T-helper 17 cell (primary cell): ENCODE data around the gene SKIDA1. TPM values are rescaled to one million over a fixed set of nuclear protein-coding genes. Genes with fewer than 3 reads are reported as not detected.
A peak's percentile ranks its signal among the peaks of the same experiment; 100 is the strongest.

Source experiments
- ATAC-seq: fragments of 150-1000 bp; cut with Tn5 transposase; 2 replicates; pipeline ENCODE4 v1.10.0; 2021; ENCODE audit warnings: mild to moderate bottlenecking, moderate library complexity
- DNase-seq, 3 donors: peaks; one replicate each; pipeline versions ENCODE4 v3.0.0 to v3.0.0-alpha.2; 2020 to 2021
- H3K9me3 ChIP-seq: one replicate; pipeline ENCODE4 v1.7.0; 2013; ENCODE audit warnings: low read length, mild to moderate bottlenecking; ENCODE audit not compliant: control insufficient read depth, poor library complexity, severe bottlenecking
- H3K27ac Mint-ChIP-seq: one replicate; pipeline ENCODE4 v1.8.0; 2022; ENCODE audit warnings: mild to moderate bottlenecking, moderate library complexity, mixed read lengths
- H3K27me3 Mint-ChIP-seq: one replicate; pipeline ENCODE4 v1.8.0; 2022; ENCODE audit warnings: mixed read lengths
- H3K36me3 Mint-ChIP-seq: one replicate; pipeline ENCODE4 v1.8.0; 2022; ENCODE audit warnings: low read depth, mixed read lengths
- H3K4me1 Mint-ChIP-seq: one replicate; pipeline ENCODE4 v1.8.0; 2022; ENCODE audit warnings: mild to moderate bottlenecking, mixed read lengths
- H3K4me3 Mint-ChIP-seq: one replicate; pipeline ENCODE4 v1.8.0; 2022; ENCODE audit warnings: mild to moderate bottlenecking, moderate library complexity, mixed read lengths
- total RNA-seq, 4 donors: library from RNA in 2 of 4; stranded (reverse) in 2 of 4; gene quantifications; one replicate each; pipeline ENCODE4 v1.2.3 and lab custom pipeline; 2022 to 2026

The SKIDA1 gene
- total RNA-seq, 2 donors from 2014 or later: 0.34 to 0.37 TPM

- no peak overlapping the region for H3K4me3 Mint-ChIP-seq
- no peak for ATAC-seq
- H3K36me3 Mint-ChIP-seq: no peaks in the 10 kb centered on the region
- peaks cover 63% of the 10 kb centered on the region for H3K27me3 Mint-ChIP-seq
- H3K4me1 Mint-ChIP-seq: peaks cover under 1% of the 10 kb centered on the region
- no peak for DNase-seq
- no peak overlapping the region for H3K27ac Mint-ChIP-seq
- H3K9me3 ChIP-seq: no peaks in the 10 kb centered on the region
These were observed 15.0 kb downstream of the SKIDA1 start for GRCh38 chr10:21510241-21511094.

GRCh38 chr10:21509341-21510240 is 15.9 kb downstream of the SKIDA1 start:
- no peak overlapping the region for H3K4me3 Mint-ChIP-seq
- no peaks in the 10 kb centered on the region for H3K36me3 Mint-ChIP-seq
- ATAC-seq (no peak), DNase-seq (no peak)
- H3K9me3 ChIP-seq: no peaks in the 10 kb centered on the region
- no peaks in the 10 kb centered on the region for H3K4me1 Mint-ChIP-seq
- H3K27me3 Mint-ChIP-seq: peaks cover 54% of the 10 kb centered on the region
- no peak overlapping the region for H3K27ac Mint-ChIP-seq

GRCh38 chr10:21508706-21509331 is 16.7 kb downstream of the SKIDA1 start:
- no peaks in the 10 kb centered on the region for H3K9me3 ChIP-seq
- no peak overlapping the region for H3K27ac Mint-ChIP-seq
- no peak overlapping the region for H3K4me3 Mint-ChIP-seq
- ATAC-seq (no peak), DNase-seq (no peak)
- peaks cover 53% of the 10 kb centered on the region for H3K27me3 Mint-ChIP-seq
- H3K4me1 Mint-ChIP-seq: no peaks in the 10 kb centered on the region
- no peaks in the 10 kb centered on the region for H3K36me3 Mint-ChIP-seq

- no peak overlapping the region for H3K4me3 Mint-ChIP-seq
- peaks cover 57% of the 10 kb centered on the region for H3K27me3 Mint-ChIP-seq
- no peak overlapping the region for H3K27ac Mint-ChIP-seq
- H3K9me3 ChIP-seq: no peaks in the 10 kb centered on the region
- H3K4me1 Mint-ChIP-seq: no peaks in the 10 kb centered on the region
- DNase-seq (no peak), ATAC-seq (no peak)
- no peaks in the 10 kb centered on the region for H3K36me3 Mint-ChIP-seq
These were observed 18.3 kb downstream of the SKIDA1 start for GRCh38 chr10:21507150-21507549.

- H3K4me3 Mint-ChIP-seq: no peak overlapping the region
- H3K9me3 ChIP-seq: no peaks in the 10 kb centered on the region
- no peak overlapping the region for H3K27ac Mint-ChIP-seq
- no peak for DNase-seq
- no peaks in the 10 kb centered on the region for H3K4me1 Mint-ChIP-seq
- ATAC-seq: no peak
- H3K36me3 Mint-ChIP-seq: no peaks in the 10 kb centered on the region
- H3K27me3 Mint-ChIP-seq: peaks cover 49% of the 10 kb centered on the region
These were observed 19.1 kb downstream of the SKIDA1 start for GRCh38 chr10:21506351-21506750.

- Mint-ChIP-seq H3K4me1 (no peaks in the 10 kb centered on the region), H3K4me3 (no peak overlapping the region), H3K36me3 (no peaks in the 10 kb centered on the region), H3K27ac (no peak overlapping the region), H3K27me3 (peaks cover 49% of the 10 kb centered on the region)
- no peaks in the 10 kb centered on the region for H3K9me3 ChIP-seq
- no peak for ATAC-seq
- DNase-seq: no peak
These were observed 19.7 kb downstream of the SKIDA1 start for GRCh38 chr10:21505711-21506278.

- no peak overlapping the region for H3K27ac Mint-ChIP-seq
- H3K4me1 Mint-ChIP-seq: no peaks in the 10 kb centered on the region
- ATAC-seq: no peak
- H3K4me3 Mint-ChIP-seq: no peak overlapping the region
- peaks cover 2% of the 10 kb centered on the region for H3K36me3 Mint-ChIP-seq
- H3K9me3 ChIP-seq: no peaks in the 10 kb centered on the region
- no peak for DNase-seq
- peaks cover 54% of the 10 kb centered on the region for H3K27me3 Mint-ChIP-seq
These were observed 21.9 kb downstream of the SKIDA1 start for GRCh38 chr10:21503542-21503941.

- Mint-ChIP-seq H3K4me1 (peaks cover 3% of the 10 kb centered on the region), H3K27ac (no peak overlapping the region), H3K27me3 (peaks cover 62% of the 10 kb centered on the region), H3K4me3 (no peak overlapping the region), H3K36me3 (peaks cover 5% of the 10 kb centered on the region)
- ATAC-seq (no peak), DNase-seq (no peak)
- no peaks in the 10 kb centered on the region for H3K9me3 ChIP-seq
These were observed 23.1 kb downstream of the SKIDA1 start for GRCh38 chr10:21502348-21502740.

GRCh38 chr10:21501731-21502347 is 23.6 kb downstream of the SKIDA1 start:
- Mint-ChIP-seq H3K27me3 (peaks cover 58% of the 10 kb centered on the region), H3K36me3 (peaks cover 5% of the 10 kb centered on the region)
- ATAC-seq: no peak

GRCh38 chr10:21501091-21501490 is 24.4 kb downstream of the SKIDA1 start:
- DNase-seq: no peak
- no peaks in the 10 kb centered on the region for H3K9me3 ChIP-seq
- no peak overlapping the region for H3K4me3 Mint-ChIP-seq
- ATAC-seq: no peak
- H3K4me1 Mint-ChIP-seq: peaks cover 3% of the 10 kb centered on the region
- peaks cover 5% of the 10 kb centered on the region for H3K36me3 Mint-ChIP-seq
- H3K27ac Mint-ChIP-seq: no peak overlapping the region
- peaks cover 50% of the 10 kb centered on the region for H3K27me3 Mint-ChIP-seq

More at GRCh38 chr10:21501731-21502347, 23.6 kb downstream of the SKIDA1 start:
- peaks cover 3% of the 10 kb centered on the region for H3K4me1 Mint-ChIP-seq
- H3K4me3 Mint-ChIP-seq: no peak overlapping the region
- no peak overlapping the region for H3K27ac Mint-ChIP-seq
- no peaks in the 10 kb centered on the region for H3K9me3 ChIP-seq
- DNase-seq: no peak

GRCh38 chr10:21500578-21500910 is 24.9 kb downstream of the SKIDA1 start:
- Mint-ChIP-seq H3K4me1 (peaks cover 3% of the 10 kb centered on the region), H3K4me3 (peak overlapping the region; percentile 7), H3K36me3 (peaks cover 5% of the 10 kb centered on the region), H3K27me3 (peaks cover 45% of the 10 kb centered on the region), H3K27ac (no peak overlapping the region)
- ATAC-seq (no peak), DNase-seq (no peak)
- H3K9me3 ChIP-seq: no peaks in the 10 kb centered on the region

- H3K4me3 Mint-ChIP-seq: peak overlapping the region; percentile 7
- peaks cover 50% of the 10 kb centered on the region for H3K27me3 Mint-ChIP-seq
- no peaks in the 10 kb centered on the region for H3K9me3 ChIP-seq
These were observed 25.5 kb downstream of the SKIDA1 start for GRCh38 chr10:21499701-21500577.

More at GRCh38 chr10:21499701-21500577, 25.5 kb downstream of the SKIDA1 start:
- H3K27ac Mint-ChIP-seq: no peak overlapping the region
- peaks cover 5% of the 10 kb centered on the region for H3K36me3 Mint-ChIP-seq
- DNase-seq: no peak
- peaks cover 8% of the 10 kb centered on the region for H3K4me1 Mint-ChIP-seq
- no peak for ATAC-seq
